Stimulated activated CD4-positive, alpha-beta T cell treated with anti-CD3 and anti-CD28 coated beads, TNF-alpha, amount 100 ng/mL, for 24 hours (primary cell): ENCODE results near the gene MATCAP1.

Source experiments
- DNase-seq, 3 experiments: peaks; one replicate each; pipeline ENCODE4 v3.0.0-alpha.2; 2020; ENCODE audit warnings: low read depth in 3 of 3

Gene MATCAP1

GRCh38 chr16:67173323-67173722 is 10.4 kb downstream of the MATCAP1 start:
- DNase-seq, result no peak

- no peak for DNase-seq
Observed at GRCh38 chr16:67170949-67171649, 12.7 kb downstream of the MATCAP1 start.

DNA sequence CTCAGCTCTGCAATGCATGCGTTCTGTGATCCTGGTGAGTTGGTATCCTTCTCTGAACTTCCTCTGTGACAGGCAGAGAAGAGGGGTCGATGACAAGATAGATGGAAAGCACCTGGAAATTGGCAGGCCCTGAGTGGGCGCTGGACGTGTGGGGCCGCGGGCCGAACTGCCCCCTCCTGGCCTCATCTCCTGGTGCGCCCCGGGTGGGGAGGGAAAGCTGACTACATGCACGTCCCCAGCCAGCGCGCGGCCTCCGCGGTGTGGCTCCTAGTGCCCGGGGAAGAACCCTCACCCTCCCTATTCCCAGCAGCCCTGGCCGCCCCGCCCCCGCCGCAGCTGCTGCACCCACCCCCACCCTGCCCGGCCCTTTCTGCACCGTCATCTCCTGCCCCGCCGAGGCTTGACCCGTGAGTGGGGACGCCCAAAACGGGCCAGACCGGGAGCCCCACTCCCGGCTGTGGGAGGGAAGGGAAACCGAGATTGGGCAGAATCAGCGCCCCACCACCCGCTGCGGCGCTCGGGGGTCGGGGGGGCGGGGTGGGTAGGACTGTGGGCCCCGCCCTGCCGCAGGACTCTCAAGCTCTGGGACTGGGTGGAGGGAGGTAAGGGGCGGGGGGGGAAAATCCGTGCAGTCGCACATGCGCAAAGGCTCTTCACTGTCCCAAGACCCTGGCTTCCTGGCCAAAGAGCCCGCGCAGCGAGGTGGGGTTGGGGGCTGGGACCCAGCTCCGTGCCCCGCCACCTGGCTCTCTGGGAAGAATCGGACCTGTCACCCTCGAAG is 13.4 kb downstream of the MATCAP1 start, which contains the start of gene NOL3:
Gene NOL3 (plus strand): TSS at position 371 of the 781 bp plus-strand sequence.
- peak in 1 of 3 experiments; percentile 70 for DNase-seq

DNA sequence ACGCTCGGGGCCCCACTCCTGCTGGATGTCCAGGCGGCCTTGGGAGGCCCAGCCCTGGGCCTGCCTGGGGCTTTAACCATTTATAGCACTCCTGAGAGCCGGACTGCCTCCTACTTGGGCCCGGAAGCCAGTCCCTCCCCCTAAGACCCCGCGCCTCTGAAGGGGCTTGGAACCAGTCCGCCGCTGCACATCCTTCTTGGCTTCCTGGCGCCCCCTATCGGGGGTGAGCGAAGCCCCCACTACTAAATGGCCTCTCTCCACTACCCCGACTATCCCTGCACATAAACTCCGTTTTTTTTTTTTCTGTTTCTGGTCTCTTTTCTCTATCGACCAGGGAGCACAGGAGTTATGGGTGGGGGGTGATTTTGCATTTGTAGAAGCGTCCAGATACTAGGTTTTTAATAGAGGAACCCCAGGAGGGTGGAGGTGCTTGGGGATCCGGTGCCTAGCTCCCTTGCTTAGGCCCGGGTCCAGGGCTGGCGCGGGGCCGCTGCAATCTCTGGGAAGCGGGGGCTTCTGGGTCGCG is 14.1 kb downstream of the MATCAP1 start:
- no peak for DNase-seq

DNA sequence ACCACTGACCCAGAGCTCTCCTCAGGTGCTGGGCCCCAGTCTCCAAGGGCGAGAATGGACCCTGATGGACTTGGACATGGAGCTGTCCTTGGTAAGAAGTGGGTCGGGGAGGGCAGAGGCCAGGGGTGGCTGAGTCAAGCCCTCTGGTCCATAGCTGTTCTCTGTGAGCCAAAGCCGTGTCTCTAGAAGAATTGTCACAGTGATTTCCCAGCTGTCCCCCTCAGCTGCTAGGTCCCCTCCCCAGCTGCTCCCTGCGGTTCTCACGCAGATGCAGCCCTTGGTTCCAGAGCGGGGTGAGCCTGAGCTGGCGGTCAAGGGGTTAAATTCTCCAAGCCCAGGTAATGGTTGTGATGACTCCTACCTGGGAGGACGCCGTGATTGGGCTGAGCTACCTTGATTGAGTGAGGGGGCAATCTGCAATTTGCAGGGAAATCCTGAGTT is 14.7 kb downstream of the MATCAP1 start:
- DNase-seq, result no peak

GRCh38 chr16:67167588-67167987 is 16.2 kb downstream of the MATCAP1 start:
- no peak for DNase-seq

DNA sequence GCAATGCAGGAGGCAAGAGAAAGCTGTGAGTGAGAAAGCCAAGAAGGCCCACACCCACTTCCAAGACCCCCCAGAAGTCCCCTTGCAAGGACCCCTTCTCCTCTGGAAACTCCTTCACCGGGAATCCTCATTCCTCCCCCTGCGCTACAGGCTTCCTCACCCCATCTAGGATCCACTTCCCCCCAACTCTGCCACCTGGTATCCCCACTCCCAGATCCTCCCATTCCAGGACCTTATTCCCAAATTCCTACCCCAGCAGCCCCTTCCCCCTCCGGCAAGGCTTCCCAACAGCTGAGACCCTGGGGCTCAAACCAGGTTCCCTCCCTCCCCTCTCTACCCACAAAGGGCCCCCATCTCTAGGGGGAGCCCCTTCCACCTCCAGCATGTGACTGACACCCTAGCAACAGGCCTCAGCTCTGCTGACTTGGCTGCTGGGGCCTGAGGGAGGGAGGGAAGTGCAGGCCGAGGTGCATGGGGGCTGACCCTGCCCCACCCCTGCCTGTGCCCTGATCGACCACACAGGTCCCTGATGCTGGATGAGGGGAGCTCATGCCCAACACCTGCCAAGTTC is 17.1 kb downstream of the MATCAP1 start:
- no peak for DNase-seq

DNA sequence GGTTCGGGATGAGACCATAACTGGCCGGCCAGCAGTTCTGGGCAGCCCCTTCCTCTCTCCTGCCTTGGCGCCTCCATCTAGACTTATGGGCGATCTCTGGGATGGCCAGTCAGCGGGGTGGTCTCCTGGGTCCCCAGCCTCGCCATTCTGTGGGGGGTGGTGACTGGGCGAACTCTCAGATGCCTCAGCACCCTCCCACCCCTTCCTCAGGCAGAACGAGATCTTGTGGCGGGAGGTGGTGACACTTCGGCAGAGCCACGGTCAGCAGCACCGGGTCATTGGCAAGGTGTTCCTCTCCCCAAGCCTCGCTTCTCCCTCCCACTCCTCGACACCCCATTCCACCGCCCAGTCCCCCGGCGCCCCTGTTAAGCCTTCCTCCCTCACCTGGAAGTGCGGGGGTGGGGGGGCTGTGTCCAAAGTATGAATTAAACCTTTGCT is 17.6 kb downstream of the MATCAP1 start:
- no peak for DNase-seq

DNA sequence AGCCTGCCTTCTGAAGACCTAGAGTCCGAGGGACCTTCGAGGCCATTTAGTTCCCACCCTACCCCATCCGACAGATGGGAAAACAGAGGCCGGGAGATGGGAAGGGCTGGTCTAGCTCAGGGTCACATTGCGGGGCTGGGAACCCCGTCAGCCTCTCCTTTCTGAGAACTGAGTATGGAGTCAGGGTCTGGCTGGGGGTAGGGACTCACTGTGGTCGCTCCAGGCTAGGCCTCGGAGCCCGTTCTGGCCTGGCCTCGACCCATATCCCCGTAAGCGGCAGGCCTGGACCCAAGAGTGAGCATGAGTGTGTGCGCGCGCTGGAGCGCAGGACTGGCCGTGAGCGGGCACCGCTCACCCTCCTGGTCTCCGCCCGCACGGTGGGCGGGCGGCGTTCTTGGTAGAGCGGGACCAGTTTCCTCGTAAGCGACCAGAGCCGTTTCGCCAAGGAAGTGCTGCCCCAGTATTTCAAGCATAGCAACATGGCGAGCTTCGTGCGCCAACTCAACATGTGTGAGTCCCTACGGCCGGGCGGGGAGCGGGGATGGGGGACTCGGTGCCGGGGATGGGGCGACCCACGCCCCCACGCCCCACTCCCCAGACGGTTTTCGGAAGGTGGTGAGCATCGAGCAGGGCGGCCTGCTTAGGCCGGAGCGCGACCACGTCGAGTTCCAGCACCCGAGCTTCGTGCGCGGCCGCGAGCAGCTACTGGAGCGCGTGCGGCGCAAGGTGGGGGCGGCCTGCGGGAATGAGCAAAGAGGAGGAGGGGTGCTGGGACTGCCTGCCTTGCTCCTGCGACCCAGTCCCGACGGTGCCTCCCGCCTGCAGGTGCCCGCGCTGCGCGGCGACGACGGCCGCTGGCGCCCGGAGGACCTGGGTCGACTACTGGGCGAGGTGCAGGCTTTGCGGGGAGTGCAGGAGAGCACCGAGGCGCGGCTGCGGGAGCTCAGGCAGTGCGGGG is 18.4 kb downstream of the MATCAP1 start:
- no peak for DNase-seq

- no peak for DNase-seq
Observed at GRCh38 chr16:67164599-67165061, 19.1 kb downstream of the MATCAP1 start, which contains the start of gene HSF4. Gene HSF4, plus strand, starts transcription at chr16:67164745. Its CDS starts 67 bp downstream, at chr16:67164812.

- DNase-seq, result no peak
Observed at GRCh38 chr16:67163999-67164558, 19.7 kb downstream of the MATCAP1 start.

- DNase-seq, result peak in 1 of 3 experiments; percentile 48
Observed at GRCh38 chr16:67163164-67163998, 20.4 kb downstream of the MATCAP1 start.

DNA sequence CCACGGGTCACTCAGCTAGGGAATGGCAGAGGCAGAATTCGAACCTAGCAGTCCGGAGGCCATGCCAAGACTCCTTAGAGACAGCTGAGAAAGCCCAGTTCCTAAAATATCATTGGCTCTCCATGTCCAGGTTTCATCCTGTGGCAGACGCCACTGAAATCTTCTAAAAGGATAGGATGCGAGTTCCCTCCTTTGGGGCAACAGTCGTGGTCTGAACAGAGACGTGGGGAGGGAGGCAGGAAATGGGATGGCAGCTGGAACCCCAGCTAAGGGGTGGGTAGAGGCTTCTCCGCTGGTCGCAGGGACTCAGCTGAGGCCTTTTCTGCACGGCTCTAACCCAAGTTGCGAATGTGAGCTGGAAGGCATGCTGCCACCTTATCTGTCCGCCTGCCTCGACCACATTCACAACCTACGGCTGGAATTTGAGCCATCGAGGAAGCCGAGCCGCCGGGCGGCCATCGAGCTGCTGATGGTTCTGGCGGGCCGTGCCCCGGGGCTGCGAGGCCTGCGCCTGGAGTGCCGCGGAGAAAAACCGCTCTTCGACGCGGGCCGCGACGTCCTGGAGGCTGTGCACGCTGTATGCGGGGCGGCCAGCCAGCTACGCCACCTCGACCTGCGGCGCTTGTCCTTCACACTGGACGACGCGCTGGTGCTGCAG is 21.1 kb downstream of the MATCAP1 start:
- DNase-seq, result no peak

DNA sequence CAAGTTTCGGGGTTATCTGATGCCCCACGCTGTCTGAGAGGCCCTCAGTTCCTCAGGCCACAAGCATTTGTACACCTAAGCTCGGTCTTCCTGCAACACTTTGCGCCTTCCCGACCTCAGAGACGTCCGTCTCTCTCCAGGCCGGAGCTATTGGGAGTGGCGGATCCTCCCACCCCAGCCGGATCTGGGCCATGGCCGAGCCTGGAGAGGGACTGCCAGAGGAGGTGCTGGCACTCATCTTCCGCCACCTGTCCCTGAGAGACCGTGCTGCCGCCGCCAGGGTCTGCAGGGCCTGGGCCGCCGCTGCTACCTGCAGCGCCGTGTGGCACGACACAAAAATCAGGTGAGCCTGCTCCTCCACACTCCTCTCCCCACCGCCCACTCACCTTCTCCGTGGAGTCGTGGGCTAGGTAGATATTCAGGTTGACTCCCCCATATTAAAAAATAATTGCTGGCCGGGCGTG is 22.1 kb downstream of the MATCAP1 start:
- no peak for DNase-seq

- DNase-seq, result peak in 1 of 3 experiments; percentile 80
Observed at GRCh38 chr16:67158637-67159600, 24.8 kb downstream of the MATCAP1 start.

- no peak for DNase-seq
Observed at GRCh38 chr16:67157892-67158635, 25.7 kb downstream of the MATCAP1 start.

DNA sequence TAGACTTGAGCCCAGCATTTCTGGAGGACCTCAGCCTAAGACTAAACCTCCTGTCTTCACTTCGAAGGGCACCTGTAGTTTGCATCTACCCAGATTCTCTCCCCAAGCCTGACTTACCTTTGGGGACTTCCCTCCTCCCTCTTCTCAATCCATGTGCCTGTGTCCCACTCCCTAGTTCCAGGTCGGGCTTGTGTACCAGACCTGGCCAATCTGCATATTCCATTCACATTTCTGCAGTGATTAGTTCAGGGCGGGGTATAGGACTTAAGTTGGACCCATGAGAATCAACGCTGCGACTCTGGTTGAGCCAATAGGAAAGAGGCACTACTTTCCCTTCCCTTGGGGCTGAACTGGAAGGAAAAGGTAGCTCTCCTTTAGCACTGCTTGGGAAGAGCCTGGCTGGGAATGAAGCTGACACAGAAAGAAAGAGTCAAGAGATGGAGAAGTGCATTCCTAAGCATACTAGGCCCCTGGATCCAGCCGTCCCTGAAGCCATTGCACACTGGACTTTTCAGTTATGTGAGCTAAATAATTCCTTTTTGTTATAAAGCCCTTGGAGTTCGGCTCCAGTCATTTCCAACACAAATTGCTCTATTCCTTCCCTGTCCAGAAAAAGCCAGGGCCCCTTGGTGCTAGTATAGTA is 26.5 kb downstream of the MATCAP1 start:
- DNase-seq, result no peak
